H9 (cell line): Measurements from ENCODE around the gene SCGN. TPM values are rescaled to one million over a fixed set of nuclear protein-coding genes. Genes with fewer than 3 reads are reported as not detected.

Experiments
- DNase-seq: peaks from one replicate; pipeline ENCODE4 v3.0.0-alpha.2; 2017
- H2AFZ ChIP-seq: one replicate; pipeline ENCODE4 v1.6.1; 2013; ENCODE audit warnings: mild to moderate bottlenecking, low read length, control low read depth, moderate library complexity
- H2AK5ac ChIP-seq: 2 replicates; pipeline ENCODE4 v1.6.1; 2013; ENCODE audit warnings: low read length, control low read depth, mixed read lengths; ENCODE audit not compliant: insufficient read length
- H2BK120ac ChIP-seq: one replicate; pipeline ENCODE4 v1.6.1; 2013; ENCODE audit warnings: low read depth, mild to moderate bottlenecking, low read length, control low read depth, inconsistent platforms; ENCODE audit not compliant: poor library complexity, severe bottlenecking
- H2BK12ac ChIP-seq: 2 replicates; pipeline ENCODE4 v1.6.1; 2013; ENCODE audit warnings: low read length, control low read depth, mixed read lengths, low read depth; ENCODE audit not compliant: insufficient read length
- H2BK15ac ChIP-seq: 2 replicates; pipeline ENCODE4 v1.6.1; 2013; ENCODE audit warnings: low read depth, low read length, control low read depth
- H2BK20ac ChIP-seq: one replicate; pipeline ENCODE4 v1.6.1; 2013; ENCODE audit warnings: low read depth, mild to moderate bottlenecking, low read length, control low read depth, inconsistent platforms; ENCODE audit not compliant: poor library complexity, severe bottlenecking
- H2BK5ac ChIP-seq: 2 replicates; pipeline ENCODE4 v1.6.1; 2013; ENCODE audit warnings: low read length, control low read depth, mixed read lengths; ENCODE audit not compliant: insufficient read length
- H3K14ac ChIP-seq: 2 replicates; pipeline ENCODE4 v1.6.1; 2013; ENCODE audit warnings: low read length, control low read depth; ENCODE audit not compliant: insufficient read depth
- H3K18ac ChIP-seq: 2 replicates; pipeline ENCODE4 v1.6.1; 2013; ENCODE audit warnings: low read depth, mild to moderate bottlenecking, mixed read lengths, low read length, control low read depth; ENCODE audit not compliant: insufficient read length
- H3K23ac ChIP-seq: 2 replicates; pipeline ENCODE4 v1.6.1; 2013; ENCODE audit warnings: low read length, control low read depth, mixed read lengths, low read depth; ENCODE audit not compliant: insufficient read length
- H3K23me2 ChIP-seq: 2 replicates; pipeline ENCODE4 v1.6.1; 2013; ENCODE audit warnings: low read depth, mild to moderate bottlenecking, mixed read lengths, low read length, control low read depth; ENCODE audit not compliant: insufficient read length, poor library complexity, severe bottlenecking
- H3K27ac ChIP-seq: 2 replicates; pipeline ENCODE4 v1.5.1; 2013; ENCODE audit warnings: low read length, control low read depth, mixed read lengths, low read depth; ENCODE audit not compliant: insufficient read length
- H3K27me3 ChIP-seq: 2 replicates; pipeline ENCODE4 v1.6.1; 2013; ENCODE audit warnings: low read length, control low read depth, inconsistent platforms; ENCODE audit not compliant: insufficient read depth
- H3K4ac ChIP-seq: 2 replicates; pipeline ENCODE4 v1.6.1; 2013; ENCODE audit warnings: low read depth, mild to moderate bottlenecking, control low read depth, inconsistent platforms, low read length, moderate library complexity
- H3K4me1 ChIP-seq: 2 replicates; pipeline ENCODE4 v1.6.1; 2013; ENCODE audit warnings: low read length, control low read depth, inconsistent platforms; ENCODE audit not compliant: insufficient read depth
- H3K4me2 ChIP-seq: 2 replicates; pipeline ENCODE4 v1.6.1; 2013; ENCODE audit warnings: low read length, control low read depth, mixed read lengths; ENCODE audit not compliant: insufficient read length, insufficient read depth
- H3K56ac ChIP-seq: 2 replicates; pipeline ENCODE4 v1.6.1; 2013; ENCODE audit warnings: low read depth, mild to moderate bottlenecking, mixed read lengths, low read length, control low read depth; ENCODE audit not compliant: insufficient read length
- H3K79me1 ChIP-seq: 2 replicates; pipeline ENCODE4 v1.6.1; 2013; ENCODE audit warnings: low read depth, mild to moderate bottlenecking, moderate library complexity, low read length, control low read depth, inconsistent platforms; ENCODE audit not compliant: insufficient read depth, poor library complexity, severe bottlenecking
- H3K79me2 ChIP-seq: 2 replicates; pipeline ENCODE4 v1.6.1; 2013; ENCODE audit warnings: low read length, control low read depth, inconsistent platforms; ENCODE audit not compliant: insufficient read depth
- H3K9ac ChIP-seq: 2 replicates; pipeline ENCODE4 v1.6.1; 2013; ENCODE audit warnings: low read length, control low read depth, mixed read lengths; ENCODE audit not compliant: insufficient read length; ENCODE audit errors: extremely low read depth
- H3K9me3 ChIP-seq: one replicate; pipeline ENCODE4 v1.6.1; 2013; ENCODE audit warnings: low read depth, low read length, inconsistent platforms; ENCODE audit not compliant: control insufficient read depth
- H3T11ph ChIP-seq: one replicate; pipeline ENCODE4 v1.6.1; 2013; ENCODE audit warnings: mild to moderate bottlenecking, low read length, control low read depth, inconsistent platforms
- H4K20me1 ChIP-seq: one replicate; pipeline ENCODE4 v1.6.1; 2013; ENCODE audit not compliant: control insufficient read depth, insufficient read length, insufficient read depth
- H4K5ac ChIP-seq: 2 replicates; pipeline ENCODE4 v1.6.1; 2013; ENCODE audit warnings: low read depth, mild to moderate bottlenecking, mixed read lengths, low read length, control low read depth; ENCODE audit not compliant: insufficient read length
- H4K8ac ChIP-seq: replicated peaks from 2 replicates; pipeline ENCODE4 v1.6.1; 2013; ENCODE audit warnings: low read length, control low read depth, mixed read lengths, low read depth; ENCODE audit not compliant: insufficient read length
- H4K91ac ChIP-seq: 2 replicates; pipeline ENCODE4 v1.6.1; 2013; ENCODE audit warnings: low read depth, mild to moderate bottlenecking, moderate library complexity, mixed read lengths, low read length, control low read depth; ENCODE audit not compliant: insufficient read length
- H3K27ac Mint-ChIP-seq, 3 experiments: 2 replicates in 2 of 3; 3 replicates in 1 of 3; pipeline ENCODE4 v1.8.0; 2020 to 2021; ENCODE audit warnings: mixed read lengths in 3 of 3, mild to moderate bottlenecking in 1 of 3, moderate library complexity in 1 of 3
- H3K27me3 Mint-ChIP-seq: 2 replicates; pipeline ENCODE4 v1.8.0; 2021; ENCODE audit warnings: low read depth, mild to moderate bottlenecking, moderate library complexity, mixed read lengths
- H3K36me3 Mint-ChIP-seq, 3 experiments: 2 replicates in 2 of 3; 3 replicates in 1 of 3; pipeline ENCODE4 v1.8.0; 2020 to 2021; ENCODE audit warnings: low read depth in 3 of 3, mixed read lengths in 3 of 3; ENCODE audit not compliant: insufficient read depth in 1 of 3
- H3K4me1 Mint-ChIP-seq, 2 experiments: 2 replicates each; pipeline ENCODE4 v1.8.0; 2020; ENCODE audit warnings: mixed read lengths in 2 of 2
- H3K4me3 Mint-ChIP-seq, 2 experiments: 2 replicates in 1 of 2; 3 replicates in 1 of 2; pipeline ENCODE4 v1.8.0; 2020 to 2021; ENCODE audit warnings: mild to moderate bottlenecking in 2 of 2, mixed read lengths in 2 of 2, moderate library complexity in 1 of 2
- H3K9me3 Mint-ChIP-seq, 2 experiments: 2 replicates in 1 of 2; 3 replicates in 1 of 2; pipeline ENCODE4 v1.8.0; 2020; ENCODE audit warnings: mild to moderate bottlenecking in 2 of 2, mixed read lengths in 2 of 2, moderate library complexity in 1 of 2
- WGBS: extraction: QIAGEN DNeasy Blood & Tissue Kit; methylation state at CpG from one replicate; pipeline ENCODE4 v1.1.7; 2013; ENCODE audit warnings: missing lambda C conversion rate, low lambda C conversion rate, mixed read lengths; ENCODE audit not compliant: insufficient read length; ENCODE audit errors: extremely low coverage; 5-methylcytosine and 5-hydroxymethylcytosine counted together
- total RNA-seq: library from RNA; stranded (reverse); gene quantifications from 2 replicates; pipeline ENCODE4 v1.2.1, GENCODE V29; 2021
- TF ChIP-seq, protein P1 (sequence below): fragments of 200-600 bp; sonication (generic); conservative IDR thresholded peaks from 3 replicates; pipeline ENCODE4 v1.8.0; 2021; ENCODE audit warnings: antibody characterized with exemption, mild to moderate bottlenecking

Gene SCGN
- total RNA-seq, 1 experiment from 2014 or later, result not detected

DNA sequence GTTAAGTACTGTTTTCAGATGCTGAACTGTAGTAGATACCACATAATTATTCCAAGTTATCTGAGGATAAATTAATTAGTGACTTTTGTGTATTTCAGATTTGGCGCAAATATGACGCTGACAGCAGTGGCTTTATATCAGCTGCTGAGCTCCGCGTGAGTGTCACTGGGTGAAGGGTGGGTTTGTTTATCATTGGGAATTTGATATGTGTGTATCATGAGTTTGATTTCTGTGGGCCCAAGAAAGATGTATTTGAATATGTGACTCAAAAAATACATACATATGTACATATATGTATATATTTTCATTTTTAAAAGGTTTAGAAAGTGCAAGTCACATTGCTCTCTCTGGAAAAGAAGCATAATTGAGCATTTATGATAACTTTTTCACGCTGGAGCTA is 17.4 kb downstream of the SCGN start:
- Histone ChIP-seq H3K14ac (no peak overlapping the region), H2BK15ac (no peak overlapping the region), H2BK5ac (no peak overlapping the region), H3K23me2 (no peaks in the 10 kb centered on the region), H3K4me2 (no peak overlapping the region), H3K9ac (no peak overlapping the region), H3K79me2 (no peaks in the 10 kb centered on the region), H3K27ac (no peak overlapping the region), H2BK12ac (no peak overlapping the region), H2BK20ac (no peak overlapping the region), H3K9me3 (no peaks in the 10 kb centered on the region), H3K4me1 (no peaks in the 10 kb centered on the region), H3K27me3 (no peaks in the 10 kb centered on the region), H3K79me1 (no peaks in the 10 kb centered on the region), H4K91ac (no peak overlapping the region), H3K18ac (no peak overlapping the region), H2AFZ (no peak overlapping the region), H3T11ph (no peak overlapping the region), H3K23ac (no peak overlapping the region), H3K4ac (no peak overlapping the region), H2BK120ac (no peak overlapping the region), H3K56ac (no peak overlapping the region), H4K8ac (no peak overlapping the region), H2AK5ac (no peak overlapping the region), H4K20me1 (no peaks in the 10 kb centered on the region), H4K5ac (no peak overlapping the region)
- Mint-ChIP-seq H3K4me1 (peaks cover 0 to 2% of the 10 kb centered on the region in 2 experiments; a peak in 1 of 4 replicates), H3K36me3 (no peaks in the 10 kb centered on the region), H3K27me3 (peaks cover 8% of the 10 kb centered on the region; the same call in 1 of the 2 replicates), H3K9me3 (no peaks in the 10 kb centered on the region), H3K4me3 (no peak overlapping the region), H3K27ac (no peak overlapping the region)
- DNase-seq, result no peak
- no CpG with 5 or more reads among the region's 5 CpGs for WGBS
- TF ChIP-seq, protein P1, sequence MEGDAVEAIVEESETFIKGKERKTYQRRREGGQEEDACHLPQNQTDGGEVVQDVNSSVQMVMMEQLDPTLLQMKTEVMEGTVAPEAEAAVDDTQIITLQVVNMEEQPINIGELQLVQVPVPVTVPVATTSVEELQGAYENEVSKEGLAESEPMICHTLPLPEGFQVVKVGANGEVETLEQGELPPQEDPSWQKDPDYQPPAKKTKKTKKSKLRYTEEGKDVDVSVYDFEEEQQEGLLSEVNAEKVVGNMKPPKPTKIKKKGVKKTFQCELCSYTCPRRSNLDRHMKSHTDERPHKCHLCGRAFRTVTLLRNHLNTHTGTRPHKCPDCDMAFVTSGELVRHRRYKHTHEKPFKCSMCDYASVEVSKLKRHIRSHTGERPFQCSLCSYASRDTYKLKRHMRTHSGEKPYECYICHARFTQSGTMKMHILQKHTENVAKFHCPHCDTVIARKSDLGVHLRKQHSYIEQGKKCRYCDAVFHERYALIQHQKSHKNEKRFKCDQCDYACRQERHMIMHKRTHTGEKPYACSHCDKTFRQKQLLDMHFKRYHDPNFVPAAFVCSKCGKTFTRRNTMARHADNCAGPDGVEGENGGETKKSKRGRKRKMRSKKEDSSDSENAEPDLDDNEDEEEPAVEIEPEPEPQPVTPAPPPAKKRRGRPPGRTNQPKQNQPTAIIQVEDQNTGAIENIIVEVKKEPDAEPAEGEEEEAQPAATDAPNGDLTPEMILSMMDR, result no peak
